ENCODE measurements around the gene HSH2D.

DNA sequence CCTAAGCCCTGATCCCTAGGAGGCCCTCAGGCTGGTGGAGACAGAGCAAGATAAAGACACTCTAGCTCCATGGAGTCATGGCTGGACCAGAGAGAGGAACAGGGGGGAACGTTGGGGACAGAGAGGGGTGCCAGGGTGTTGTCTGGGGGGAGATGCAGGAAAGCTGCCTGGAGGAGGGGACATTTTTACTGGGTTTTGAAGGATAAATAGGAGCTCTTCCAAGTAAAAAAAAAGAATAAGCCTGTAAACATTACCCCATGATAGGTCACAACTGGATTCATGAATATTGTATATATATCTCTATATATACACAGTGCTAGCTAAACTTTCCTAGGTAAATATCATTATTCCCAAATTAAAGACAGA lies 714 bp downstream of the HSH2D start:
- TF ChIP-seq, protein P1, sequence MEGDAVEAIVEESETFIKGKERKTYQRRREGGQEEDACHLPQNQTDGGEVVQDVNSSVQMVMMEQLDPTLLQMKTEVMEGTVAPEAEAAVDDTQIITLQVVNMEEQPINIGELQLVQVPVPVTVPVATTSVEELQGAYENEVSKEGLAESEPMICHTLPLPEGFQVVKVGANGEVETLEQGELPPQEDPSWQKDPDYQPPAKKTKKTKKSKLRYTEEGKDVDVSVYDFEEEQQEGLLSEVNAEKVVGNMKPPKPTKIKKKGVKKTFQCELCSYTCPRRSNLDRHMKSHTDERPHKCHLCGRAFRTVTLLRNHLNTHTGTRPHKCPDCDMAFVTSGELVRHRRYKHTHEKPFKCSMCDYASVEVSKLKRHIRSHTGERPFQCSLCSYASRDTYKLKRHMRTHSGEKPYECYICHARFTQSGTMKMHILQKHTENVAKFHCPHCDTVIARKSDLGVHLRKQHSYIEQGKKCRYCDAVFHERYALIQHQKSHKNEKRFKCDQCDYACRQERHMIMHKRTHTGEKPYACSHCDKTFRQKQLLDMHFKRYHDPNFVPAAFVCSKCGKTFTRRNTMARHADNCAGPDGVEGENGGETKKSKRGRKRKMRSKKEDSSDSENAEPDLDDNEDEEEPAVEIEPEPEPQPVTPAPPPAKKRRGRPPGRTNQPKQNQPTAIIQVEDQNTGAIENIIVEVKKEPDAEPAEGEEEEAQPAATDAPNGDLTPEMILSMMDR (IDR thresholded peaks at IDR 0.05), result no peak
- no peak for TF ChIP-seq POLR2A (IDR thresholded peaks at IDR 0.05)
